ENCODE data around the gene BAHCC1. TPM values are rescaled to one million over a fixed set of nuclear protein-coding genes. Genes with fewer than 3 reads are reported as not detected.

BAHCC1 gene
- total and polyA plus RNA-seq, 2 of the 8 experiments (the other 6 are each of a cell fraction or from before 2014, with no cell fraction given), result 0.26 to 0.58 TPM

DNA sequence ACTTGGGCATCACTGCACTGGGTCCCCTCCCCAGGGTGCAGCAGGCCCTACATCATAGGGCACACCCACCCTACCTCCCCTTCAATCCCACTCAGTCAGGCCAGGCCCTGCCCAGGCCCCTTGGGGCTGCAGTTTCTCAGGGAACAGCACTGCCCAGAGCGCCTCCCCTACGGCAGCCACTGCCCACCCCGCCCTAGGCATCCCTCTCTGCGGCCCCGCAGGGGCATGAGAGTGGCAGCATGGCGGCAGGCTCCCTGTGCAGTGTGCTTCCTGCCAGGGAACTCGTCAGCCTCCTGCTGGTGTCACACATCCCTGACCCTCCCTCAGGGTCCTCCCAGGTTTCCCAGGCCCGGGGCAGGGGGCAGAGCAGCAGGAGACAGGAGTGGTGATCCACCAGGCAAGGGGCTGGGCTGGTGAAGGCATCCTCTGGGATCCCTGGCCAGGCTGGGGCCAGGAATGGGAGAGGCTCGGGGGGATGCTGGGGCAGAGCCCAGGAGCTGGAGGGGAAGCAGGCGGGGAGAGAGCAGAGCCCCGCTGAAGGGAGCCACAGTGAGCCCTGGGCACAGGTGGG is 16.2 kb upstream of the BAHCC1 start (continued):
- TF ChIP-seq SUZ12 (IDR thresholded peaks at IDR 0.05; ENCODE audit: low read length), result no peak
- no peak for TF ChIP-seq SP2 (IDR thresholded peaks at IDR 0.05; ENCODE audit: low read length)
- TF ChIP-seq GABPA (IDR thresholded peaks at IDR 0.05; ENCODE audit: borderline replicate concordance, insufficient read depth, low read length), result no peak
- TF ChIP-seq NANOG (IDR thresholded peaks at IDR 0.05; ENCODE audit: insufficient read depth, low read depth, low read length, poor library complexity, severe bottlenecking), result no peak

Measured in H1 (cell line).